Endothelial cell of umbilical vein (primary cell): Measurements from ENCODE around the gene LIPI. TPM values are rescaled to one million over a fixed set of nuclear protein-coding genes. Genes with fewer than 3 reads are reported as not detected.

Experiments used
- BruUV-seq: library from RNA; stranded (reverse); fragments of 400-500 nt; replicated peaks from 2 replicates; lab custom pipeline; 2021; lab: Mats Ljungman, UMichigan
- CTCF ChIA-PET: fragments of 300-600, 350-600 bp; sonication (Branson Sonifier 250); formaldehyde crosslinking; loops from one replicate; lab custom pipeline; 2021; ENCODE audit warnings: antibody characterized with exemption, inconsistent platforms; lab: Charles Lee
- POLR2A ChIA-PET: fragments of 300-600, 350-600 bp; sonication (Branson Sonifier 250); formaldehyde crosslinking; loops from one replicate; lab custom pipeline; 2021; ENCODE audit warnings: antibody characterized with exemption, inconsistent platforms; lab: Charles Lee
- DNase-seq: peaks from one replicate; pipeline ENCODE4 v3.0.0-alpha.2; 2011; ENCODE audit warnings: low read depth, low spot score
- FAIRE-seq: peaks from 2 replicates; lab custom pipeline; 2011; peaks lifted over from hg19 to GRCh38; lab: Jason Lieb, UNC
- H2AFZ ChIP-seq: 2 replicates; pipeline ENCODE4 v1.6.0; 2012; ENCODE audit warnings: low read depth, low read length, control low read depth, inconsistent platforms
- H3K27ac ChIP-seq: 2 replicates; pipeline ENCODE4 v1.5.1; 2011; ENCODE audit warnings: low read depth, mild to moderate bottlenecking, control low read depth, low read length, moderate library complexity; ENCODE audit not compliant: insufficient read depth
- H3K27me3 ChIP-seq, 2 experiments: 2 replicates each; pipeline versions ENCODE4 v1.6.0 to v1.6.1; 2011; ENCODE audit warnings: low read length in 2 of 2, mixed read lengths in 1 of 2; ENCODE audit not compliant: control insufficient read depth in 2 of 2, insufficient read depth in 2 of 2
- H3K36me3 ChIP-seq, 2 experiments: 2 replicates in 1 of 2; 3 replicates in 1 of 2; pipeline ENCODE4 v1.5.1; 2011; ENCODE audit warnings: low read length in 2 of 2, mild to moderate bottlenecking in 1 of 2, moderate library complexity in 1 of 2; ENCODE audit not compliant: control insufficient read depth in 2 of 2, insufficient read depth in 2 of 2; ENCODE audit errors: extremely low read depth in 1 of 2
- H3K4me1 ChIP-seq: 3 replicates; pipeline ENCODE4 v1.5.1; 2011; ENCODE audit warnings: mild to moderate bottlenecking, low read length; ENCODE audit not compliant: control insufficient read depth, insufficient read depth; ENCODE audit errors: extremely low read depth
- H3K4me2 ChIP-seq: 2 replicates; pipeline ENCODE4 v1.6.1; 2011; ENCODE audit warnings: low read length, control low read depth, mixed read lengths; ENCODE audit not compliant: insufficient read depth
- H3K4me3 ChIP-seq, 3 experiments: fragments of 200-600 bp in 1 of 3; sonication (generic), shearing (Covaris generic) in 1 of 3; replicated peaks in 1 of 3; 2 replicates each; pipeline ENCODE4 v1.5.1; 2011 to 2016; ENCODE audit warnings: control low read depth in 3 of 3, low read length in 3 of 3, mild to moderate bottlenecking in 2 of 3, inconsistent platforms in 1 of 3, low read depth in 1 of 3, moderate library complexity in 1 of 3; ENCODE audit not compliant: insufficient read depth in 1 of 3
- H3K79me2 ChIP-seq: 2 replicates; pipeline ENCODE4 v1.6.0; 2012; ENCODE audit warnings: low read length, inconsistent platforms; ENCODE audit not compliant: control insufficient read depth, insufficient read depth
- H3K9ac ChIP-seq: replicated peaks from 2 replicates; pipeline ENCODE3; 2011; ENCODE audit warnings: low read length, control low read depth; ENCODE audit not compliant: insufficient read depth; ENCODE audit errors: extremely low read depth
- H3K9me1 ChIP-seq: replicated peaks from 3 replicates; pipeline ENCODE4 v1.6.0; 2011; ENCODE audit warnings: mild to moderate bottlenecking, low read length; ENCODE audit not compliant: control insufficient read depth, insufficient read depth; ENCODE audit errors: extremely low read depth
- H3K9me3 ChIP-seq: replicated peaks from 2 replicates; pipeline ENCODE4 v1.5.1; 2012; ENCODE audit warnings: low read length, inconsistent platforms; ENCODE audit not compliant: control insufficient read depth, insufficient read depth
- H4K20me1 ChIP-seq: replicated peaks from 2 replicates; pipeline ENCODE3; 2011; ENCODE audit warnings: mild to moderate bottlenecking, low read length; ENCODE audit not compliant: control insufficient read depth, insufficient read depth; ENCODE audit errors: extremely low read depth
- CTCF ChIP-seq, 2 donors: IDR thresholded peaks; 1 replicate in 1 of 2; 2 replicates in 1 of 2; pipeline ENCODE4 v1.5.1; 2011; ENCODE audit warnings: low read length in 2 of 2, mild to moderate bottlenecking in 2 of 2, moderate library complexity in 2 of 2, control low read depth in 1 of 2, inconsistent platforms in 1 of 2, low read depth in 1 of 2; ENCODE audit not compliant: insufficient read depth in 1 of 2; ENCODE audit errors: extremely low read depth in 1 of 2
- EZH2 ChIP-seq: IDR thresholded peaks from 2 replicates; pipeline ENCODE4 v1.6.1; 2012; ENCODE audit warnings: borderline replicate concordance, low read depth, mild to moderate bottlenecking, moderate library complexity, low read length, inconsistent platforms; ENCODE audit not compliant: severe bottlenecking
- FOS ChIP-seq: IDR thresholded peaks from 2 replicates; pipeline ENCODE4 v1.6.1; 2011; ENCODE audit warnings: mild to moderate bottlenecking, low read length, moderate library complexity, borderline replicate concordance; ENCODE audit not compliant: insufficient read depth
- GATA2 ChIP-seq: IDR thresholded peaks from 2 replicates; pipeline ENCODE4 v1.7.0; 2011; ENCODE audit warnings: low read depth, mild to moderate bottlenecking, moderate library complexity, mixed read lengths, low read length; ENCODE audit not compliant: insufficient read length, insufficient read depth
- JUN ChIP-seq: IDR thresholded peaks from 2 replicates; pipeline ENCODE4 v1.6.1; 2011; ENCODE audit warnings: borderline replicate concordance, low read depth; ENCODE audit not compliant: insufficient read length, insufficient read depth
- MAX ChIP-seq: IDR thresholded peaks from 2 replicates; pipeline ENCODE4 v1.6.1; 2011; ENCODE audit not compliant: insufficient read depth, insufficient read length
- MYC ChIP-seq: IDR thresholded peaks from one replicate; pipeline ENCODE4 v1.6.1; 2011; ENCODE audit warnings: mild to moderate bottlenecking, low read depth, low read length
- POLR2A ChIP-seq: IDR thresholded peaks from 2 replicates; pipeline ENCODE4 v1.6.1; 2012; ENCODE audit warnings: low read depth, mild to moderate bottlenecking, control low read depth, low read length
- POLR2AphosphoS5 ChIP-seq: IDR thresholded peaks from 2 replicates; pipeline ENCODE4 v1.6.1; 2012; ENCODE audit warnings: low read depth, mild to moderate bottlenecking, control low read depth, low read length, moderate library complexity; ENCODE audit not compliant: insufficient read depth
- dilution Hi-C: fragments of 300-500 bp; cut with MboI; formaldehyde crosslinking; loops from one replicate; pipeline ENCODE4 v1.15.0; 2019; ENCODE audit warnings: low sequenced_read_pairs; ENCODE audit not compliant: extremely low pct_ligation_motif_present
- intact Hi-C: fragments of 100-400 bp; cut with micrococcal nuclease; formaldehyde crosslinking; loops from one replicate; pipeline ENCODE4 v1.10.0; 2022
- polyA plus RNA-seq, 4 experiments: library from polyadenylated mRNA; depleted of rRNA in 3 of 4; stranded (reverse) in 3 of 4; unstranded in 1 of 4; fragments of >200 nt; gene quantifications; 2 replicates each; pipeline versions ENCODE4 v1.2.1 to v1.2.3, GENCODE V29; 2011 to 2012; ENCODE audit warnings: missing spikeins in 1 of 4
- total RNA-seq: library from RNA; stranded (reverse); gene quantifications from 2 replicates; pipeline ENCODE4 v1.2.3, GENCODE V29; 2021

The LIPI gene
- total and polyA plus RNA-seq, 2 donors (not counting 3 experiments of a cell fraction or from before 2014, with no cell fraction given) = not detected

GRCh38 chr21:14096577-14096976, 114.2 kb downstream of the LIPI start:
- H3K9me1 ChIP-seq = no peaks in the 10 kb centered on the region
- H2AFZ ChIP-seq = no peak overlapping the region
- no peaks in the 10 kb centered on the region for H4K20me1 ChIP-seq
- ChIA-PET CTCF (no interaction called here), POLR2A (no interaction called here)
- H3K4me3 ChIP-seq = no peak overlapping the region
- H3K27me3 ChIP-seq = no peaks in the 10 kb centered on the region
- DNase-seq (no peak), FAIRE-seq (no peak)
- no peak for TF ChIP-seq EZH2
- TF ChIP-seq JUN = no peak
- no peak for TF ChIP-seq CTCF (IDR thresholded peaks at IDR 0.05; ENCODE audit: extremely low read depth in 1 of 2, insufficient read depth in 1 of 2, low read depth in 1 of 2, low read length in 2 of 2)
- no peak for TF ChIP-seq GATA2
- TF ChIP-seq MYC = no peak
- no peak for TF ChIP-seq POLR2A
- TF ChIP-seq POLR2AphosphoS5 = no peak
- TF ChIP-seq MAX = no peak
- no peak for TF ChIP-seq FOS
- H3K9me3 ChIP-seq = peaks cover 2% of the 10 kb centered on the region
- no peaks in the 10 kb centered on the region for H3K36me3 ChIP-seq
- BruUV-seq = no TSS peak
- no peak overlapping the region for H3K27ac ChIP-seq
- intact Hi-C loops = no loop called here
- no peaks in the 10 kb centered on the region for H3K4me1 ChIP-seq
- dilution Hi-C loops = no loop called here
- no peak overlapping the region for H3K9ac ChIP-seq
- no peaks in the 10 kb centered on the region for H3K79me2 ChIP-seq
- no peak overlapping the region for H3K4me2 ChIP-seq
